HepG2 (cell line): ENCODE measurements around the gene HNRNPF. TPM values are rescaled to one million over a fixed set of nuclear protein-coding genes. Genes with fewer than 3 reads are reported as not detected.
A peak's percentile ranks its signal among the peaks of the same experiment; 100 is the strongest.
"Not testable (repeated sequence)": the region's sequence is repeated elsewhere in the genome, so short reads cannot be mapped to it uniquely, and the experiment has no call there.

ENCODE experiments used
- ATAC-seq: fragments of 200-7000 bp; cut with Tn5 transposase; 3 replicates; pipeline ENCODE4 v1.9.1; 2020; ENCODE audit warnings: mild to moderate bottlenecking, moderate library complexity
- BruUV-seq: library from RNA; stranded (reverse); fragments of 400-500 nt; replicated peaks from 2 replicates; lab custom pipeline; 2021; lab: Mats Ljungman, UMichigan
- CTCF ChIA-PET: fragments of 300-600 bp; formaldehyde crosslinking; extraction: SDS; loops from one replicate; lab custom pipeline; 2021; ENCODE audit warnings: low total read pairs, inconsistent platforms, low intra/inter-chr PET ratio; lab: Yijun Ruan, JAX
- POLR2A ChIA-PET: fragments of 350-600 bp; sonication (Branson Sonifier 250); formaldehyde crosslinking; loops from one replicate; lab custom pipeline; 2020; ENCODE audit warnings: antibody characterized with exemption, inconsistent platforms; lab: Yijun Ruan, JAX
- DNase-seq: peaks from one replicate; pipeline ENCODE4 v3.0.0-alpha.2; 2015; ENCODE audit warnings: low spot score
- FAIRE-seq: peaks from 3 replicates; lab custom pipeline; 2011; peaks lifted over from hg19 to GRCh38; lab: Jason Lieb, UNC
- H2AFZ ChIP-seq: one replicate; pipeline ENCODE4 v1.6.1; 2011; ENCODE audit warnings: low read length, inconsistent platforms
- H3K27ac ChIP-seq: fragments of 300-600 bp; 3 replicates; pipeline ENCODE4 v1.8.0; 2011; ENCODE audit warnings: mixed run types, mild to moderate bottlenecking, mixed read lengths, low read length, inconsistent platforms; ENCODE audit not compliant: insufficient read depth; ENCODE audit errors: extremely low read length
- H3K27me3 ChIP-seq, 2 experiments: fragments of 200-600 bp in 1 of 2; 2 replicates in 1 of 2; 3 replicates in 1 of 2; pipeline versions ENCODE4 v1.6.0 to v1.8.0; 2011; ENCODE audit warnings: low read length in 2 of 2, mild to moderate bottlenecking in 2 of 2, moderate library complexity in 2 of 2, inconsistent platforms in 1 of 2; ENCODE audit not compliant: insufficient read depth in 2 of 2, control insufficient read depth in 1 of 2
- H3K36me3 ChIP-seq, 2 experiments: fragments of 200-600 bp in 1 of 2; replicated peaks in 1 of 2; 2 replicates in 1 of 2; 3 replicates in 1 of 2; pipeline versions ENCODE4 v1.5.1 to v1.8.0; 2011; ENCODE audit warnings: low read length in 2 of 2, inconsistent platforms in 1 of 2; ENCODE audit not compliant: insufficient read depth in 2 of 2, control insufficient read depth in 1 of 2
- H3K4me1 ChIP-seq: 2 replicates; pipeline ENCODE4 v1.5.1; 2012; ENCODE audit warnings: low read length, inconsistent platforms; ENCODE audit not compliant: insufficient read depth
- H3K4me2 ChIP-seq: 2 replicates; pipeline ENCODE4 v1.6.0; 2011; ENCODE audit warnings: low read depth, low read length, inconsistent platforms
- H3K4me3 ChIP-seq, 3 experiments: fragments of 200-600 bp in 1 of 3; sonication (generic), shearing (Covaris generic) in 1 of 3; replicated peaks in 1 of 3; 2 replicates each; pipeline ENCODE4 v1.5.1; 2011 to 2016; ENCODE audit warnings: low read length in 3 of 3, inconsistent platforms in 2 of 3, low read depth in 2 of 3, mild to moderate bottlenecking in 2 of 3, control low read depth in 1 of 3, mixed read lengths in 1 of 3; ENCODE audit not compliant: insufficient read depth in 1 of 3
- H3K79me2 ChIP-seq: one replicate; pipeline ENCODE4 v1.6.1; 2011; ENCODE audit warnings: low read length, inconsistent platforms; ENCODE audit not compliant: insufficient read depth
- H3K9ac ChIP-seq: 2 replicates; pipeline ENCODE4 v1.6.0; 2011; ENCODE audit warnings: mild to moderate bottlenecking, low read depth, low read length, inconsistent platforms; ENCODE audit not compliant: insufficient read depth
- H3K9me3 ChIP-seq: 2 replicates; pipeline ENCODE4 v1.5.1; 2012; ENCODE audit warnings: mild to moderate bottlenecking, low read length
- H4K20me1 ChIP-seq: 2 replicates; pipeline ENCODE4 v1.6.0; 2011; ENCODE audit warnings: inconsistent platforms, mild to moderate bottlenecking, low read length, moderate library complexity; ENCODE audit not compliant: insufficient read depth
- GRHL1 ChIP-seq: sonication (generic); formaldehyde crosslinking; conservative IDR thresholded peaks from 2 replicates; pipeline ENCODE4 v1.8.0; 2022; ENCODE audit warnings: missing genetic modification reagents
- HNRNPL ChIP-seq: fragments of 200-400 bp; formaldehyde crosslinking; IDR thresholded peaks from 2 replicates; pipeline ENCODE4 v1.6.1; 2017; ENCODE audit warnings: mild to moderate bottlenecking, low read depth, low read length
- SUZ12 ChIP-seq: fragments of 150-350 bp; IDR thresholded peaks from 2 replicates; pipeline ENCODE4 v1.6.1; 2014; ENCODE audit warnings: low read depth, low read length
- XBP1 ChIP-seq: sonication (generic); formaldehyde crosslinking; IDR thresholded peaks from 2 replicates; pipeline ENCODE4 v1.5.0; 2020; ENCODE audit warnings: missing genetic modification reagents
- ZC3H4 ChIP-seq: sonication (generic); formaldehyde crosslinking; IDR thresholded peaks from 2 replicates; pipeline ENCODE4 v1.4.0; 2020; ENCODE audit warnings: missing genetic modification reagents, borderline replicate concordance
- ZFP37 ChIP-seq: sonication (generic); formaldehyde crosslinking; IDR thresholded peaks from 2 replicates; pipeline ENCODE4 v1.4.0; 2020; ENCODE audit warnings: missing genetic modification reagents, borderline replicate concordance
- WGBS: methylation state at CpG from one replicate; pipeline ENCODE4 v1.1.6; 2017; ENCODE audit warnings: low lambda C conversion rate; 5-methylcytosine and 5-hydroxymethylcytosine counted together
- in situ Hi-C: cut with HindIII; loops from 2 replicates; pipeline ENCODE4 v1.10.0; 2017; ENCODE audit warnings: low pct_unique_long_range_greater_than_20kb; ENCODE audit not compliant: extremely low pct_ligation_motif_present
- intact Hi-C: fragments of 100-400 bp; cut with micrococcal nuclease; formaldehyde crosslinking; loops from one replicate; pipeline ENCODE4 v1.10.0; 2022; ENCODE audit not compliant: unreplicated experiment
- polyA plus RNA-seq, 8 experiments: library from polyadenylated mRNA; depleted of rRNA in 3 of 8; stranded (reverse) in 7 of 8; unstranded in 1 of 8; fragments of >200 nt; fragmentation: Illumina TruSeq in 4 of 8; extraction: Trizol in 4 of 8; gene quantifications; 2 replicates each; pipeline versions ENCODE4 v1.2.1 to v1.2.3, GENCODE V29; 2011 to 2016; ENCODE audit warnings: low read depth in 4 of 8, missing spikeins in 1 of 8, mixed read lengths in 1 of 8; ENCODE audit not compliant: insufficient read depth in 1 of 8
- total RNA-seq, 5 experiments: library from RNA; depleted of rRNA; stranded (reverse); fragments of >200 nt; fragmentation: Illumina TruSeq; extraction: Trizol; gene quantifications; 2 replicates each; pipeline ENCODE4 v1.2.3, GENCODE V29; 2016; ENCODE audit warnings: low read depth in 1 of 5
- TF ChIP-seq, protein P1 (sequence below): sonication (generic); formaldehyde crosslinking; IDR thresholded peaks from 2 replicates; pipeline ENCODE4 v1.5.1; 2020; ENCODE audit warnings: mild to moderate bottlenecking, missing genetic modification reagents

The HNRNPF gene
- total and polyA plus RNA-seq, 2 of the 13 experiments (the other 11 are each of a cell fraction or from before 2014, with no cell fraction given), result 166 to 308 TPM

DNA sequence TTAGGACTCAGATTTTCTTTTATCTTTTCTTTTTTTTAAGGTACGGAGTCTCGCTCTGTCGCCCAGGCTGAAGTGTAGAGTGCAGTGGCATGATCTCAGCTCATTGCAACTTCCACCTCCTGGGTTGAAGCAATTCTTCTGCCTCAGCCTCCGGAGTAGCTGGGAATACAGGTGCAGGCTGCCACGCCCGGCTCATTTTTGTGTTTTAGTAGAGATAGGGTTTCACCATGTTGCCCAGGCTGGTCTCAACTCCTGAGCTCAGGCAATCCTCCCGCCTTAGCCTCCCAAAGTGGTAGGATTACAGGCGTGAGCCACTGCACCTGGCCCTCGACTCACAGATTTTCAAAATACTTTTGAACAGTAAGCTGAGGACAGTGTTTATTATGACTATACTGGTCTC is 45.0 kb upstream of the HNRNPF start:
- BruUV-seq, in situ Hi-C loops, H4K20me1 ChIP-seq, H3K9me3 ChIP-seq, H2AFZ ChIP-seq, H3K27me3 ChIP-seq, H3K4me3 ChIP-seq, ATAC-seq, FAIRE-seq, H3K27ac ChIP-seq, H3K79me2 ChIP-seq, intact Hi-C loops, DNase-seq, CTCF ChIA-PET, H3K36me3 ChIP-seq: not testable (repeated sequence)
- peaks cover 22% of the 10 kb centered on the region for H3K4me1 ChIP-seq
- peak overlapping the region; percentile 83; the same call in 1 of the 2 replicates for H3K9ac ChIP-seq
- POLR2A ChIA-PET, result interaction anchor here (1.2 kb wide), 1 partner anchor 34 kb away, joined by 4 read pairs; no protein-coding TSS in a partner anchor
- WGBS, result 98% methylated on average over 9 of the region's 9 CpGs
- H3K4me2 ChIP-seq, result peak overlapping the region; percentile 73
- TF ChIP-seq ZC3H4 (CRISPR knock-in tag), result 0 out of 2 replicates have a peak, but pooled peaks have one; percentile 55

DNA sequence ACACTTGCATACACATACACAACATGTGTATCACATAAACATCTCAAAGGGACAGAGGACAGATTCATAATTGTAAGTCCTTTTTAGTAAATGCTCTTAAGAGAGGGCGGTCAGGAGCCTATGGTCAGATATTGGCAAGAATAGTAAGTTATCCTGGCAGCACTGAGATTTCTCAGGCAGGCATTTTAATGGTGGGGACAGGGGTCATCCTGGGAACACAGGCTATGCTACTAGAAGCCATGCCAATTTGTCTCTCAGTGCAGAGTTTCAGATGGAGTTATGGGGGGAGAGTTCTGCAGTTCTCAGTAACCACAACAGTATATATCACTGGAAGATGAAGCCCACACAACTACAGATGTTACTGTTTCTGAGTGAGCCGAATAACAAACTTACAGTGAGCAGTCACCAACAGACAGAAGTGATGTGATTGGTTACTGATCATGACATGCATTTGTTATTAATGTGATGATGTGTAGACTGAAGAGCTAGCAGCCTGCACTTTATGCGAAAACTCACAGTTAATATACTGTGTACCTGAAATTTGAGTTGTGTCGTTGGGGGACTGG is 44.4 kb upstream of the HNRNPF start:
- DNase-seq (no peak), ATAC-seq (no peak), FAIRE-seq (no peak)
- H3K79me2 ChIP-seq, result peaks cover 8% of the 10 kb centered on the region
- ChIA-PET POLR2A (interaction anchor here (1.2 kb wide), 1 partner anchor 33 kb away, joined by 4 read pairs; no protein-coding TSS in a partner anchor), CTCF (no interaction called here)
- no peak for TF ChIP-seq HNRNPL
- TF ChIP-seq, protein P1, sequence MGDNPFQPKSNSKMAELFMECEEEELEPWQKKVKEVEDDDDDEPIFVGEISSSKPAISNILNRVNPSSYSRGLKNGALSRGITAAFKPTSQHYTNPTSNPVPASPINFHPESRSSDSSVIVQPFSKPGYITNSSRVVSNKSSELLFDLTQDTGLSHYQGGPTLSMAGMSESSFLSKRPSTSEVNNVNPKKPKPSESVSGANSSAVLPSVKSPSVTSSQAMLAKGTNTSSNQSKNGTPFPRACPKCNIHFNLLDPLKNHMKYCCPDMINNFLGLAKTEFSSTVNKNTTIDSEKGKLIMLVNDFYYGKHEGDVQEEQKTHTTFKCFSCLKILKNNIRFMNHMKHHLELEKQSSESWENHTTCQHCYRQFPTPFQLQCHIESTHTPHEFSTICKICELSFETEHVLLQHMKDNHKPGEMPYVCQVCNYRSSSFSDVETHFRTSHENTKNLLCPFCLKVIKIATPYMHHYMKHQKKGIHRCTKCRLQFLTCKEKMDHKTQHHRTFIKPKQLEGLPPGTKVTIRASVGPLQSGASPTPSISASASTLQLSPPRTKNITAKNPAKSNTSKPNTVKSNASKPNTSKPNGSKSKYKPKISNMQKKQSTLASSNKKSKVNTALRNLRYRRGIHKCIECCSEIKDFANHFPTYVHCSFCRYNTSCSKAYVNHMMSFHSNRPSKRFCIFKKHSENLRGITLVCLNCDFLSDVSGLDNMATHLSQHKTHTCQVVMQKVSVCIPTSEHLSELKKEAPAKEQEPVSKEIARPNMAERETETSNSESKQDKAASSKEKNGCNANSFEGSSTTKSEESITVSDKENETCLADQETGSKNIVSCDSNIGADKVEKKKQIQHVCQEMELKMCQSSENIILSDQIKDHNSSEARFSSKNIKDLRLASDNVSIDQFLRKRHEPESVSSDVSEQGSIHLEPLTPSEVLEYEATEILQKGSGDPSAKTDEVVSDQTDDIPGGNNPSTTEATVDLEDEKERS (CRISPR knock-in tag), result no peak
- TF ChIP-seq GRHL1 (CRISPR knock-in tag), result no peak
- no peak for TF ChIP-seq SUZ12
- no peak for TF ChIP-seq ZFP37
- TF ChIP-seq XBP1 (CRISPR knock-in tag), result no peak
- H3K36me3 ChIP-seq, result no peaks in the 10 kb centered on the region
- no peaks in the 10 kb centered on the region for H3K9me3 ChIP-seq
- intact Hi-C loops, result no loop called here
- 96% methylated on average over 4 of the region's 4 CpGs for WGBS
- no peaks in the 10 kb centered on the region for H3K27me3 ChIP-seq
- H3K9ac ChIP-seq, result no peak overlapping the region
- H3K4me3 ChIP-seq, result no peak overlapping the region
- H3K4me2 ChIP-seq, result no peak overlapping the region
- no peaks in the 10 kb centered on the region for H4K20me1 ChIP-seq
- peaks cover 22% of the 10 kb centered on the region for H3K4me1 ChIP-seq
- H3K27ac ChIP-seq, result no peak overlapping the region
- no peak overlapping the region for H2AFZ ChIP-seq
- BruUV-seq, result no TSS peak
- in situ Hi-C loops, result no loop called here
